Measurements from ENCODE around the gene ZNF563.
"Not testable (repeated sequence)": the region's sequence is repeated elsewhere in the genome, so short reads cannot be mapped to it uniquely, and the experiment has no call there.

The ZNF563 gene

GRCh38 chr19:12314553-12314952 is 18.9 kb downstream of the ZNF563 start:
- POLR2A ChIA-PET: no interaction called here

GRCh38 chr19:12308891-12309290 is 24.5 kb downstream of the ZNF563 start:
- DNase-seq (ENCODE audit: extremely low spot score); POLR2A ChIA-PET; CTCF ChIA-PET: not testable (repeated sequence)

More at GRCh38 chr19:12314553-12314952, 18.9 kb downstream of the ZNF563 start:
- CTCF ChIA-PET: no interaction called here
- TF ChIP-seq FOXM1 (IDR thresholded peaks at IDR 0.05; ENCODE audit: borderline replicate concordance) (no peak), ZNF384 (IDR thresholded peaks at IDR 0.05) (no peak), ELF4 (IDR thresholded peaks at IDR 0.05) (no peak), HDGF (IDR thresholded peaks at IDR 0.05; ENCODE audit: borderline replicate concordance) (no peak), SUZ12 (IDR thresholded peaks at IDR 0.05) (no peak), LEF1 (IDR thresholded peaks at IDR 0.05; ENCODE audit: borderline replicate concordance) (no peak), L3MBTL2 (conservative IDR thresholded peaks at IDR 0.05) (no peak), TARDBP (IDR thresholded peaks at IDR 0.05) (no peak), ARNT (IDR thresholded peaks at IDR 0.05) (no peak), NFRKB (IDR thresholded peaks at IDR 0.05) (no peak), BHLHE40 (IDR thresholded peaks at IDR 0.05; ENCODE audit: borderline replicate concordance) (no peak), FOXA1 (IDR thresholded peaks at IDR 0.05) (no peak), PKNOX1 (IDR thresholded peaks at IDR 0.05) (no peak), CTBP1 (IDR thresholded peaks at IDR 0.05; ENCODE audit: borderline replicate concordance) (no peak), SP1 (IDR thresholded peaks at IDR 0.05) (no peak), FOXK2 (IDR thresholded peaks at IDR 0.05) (no peak)
- DNase-seq (ENCODE audit: extremely low spot score): no peak

GRCh38 chr19:12295191-12295590 is 38.2 kb downstream of the ZNF563 start:
- no peak for DNase-seq (ENCODE audit: extremely low spot score)
- TF ChIP-seq FOXA1 (IDR thresholded peaks at IDR 0.05) (no peak), FOXM1 (IDR thresholded peaks at IDR 0.05; ENCODE audit: borderline replicate concordance) (no peak), SP1 (IDR thresholded peaks at IDR 0.05) (no peak), HDGF (IDR thresholded peaks at IDR 0.05; ENCODE audit: borderline replicate concordance) (no peak), BHLHE40 (IDR thresholded peaks at IDR 0.05; ENCODE audit: borderline replicate concordance) (no peak), ARNT (IDR thresholded peaks at IDR 0.05) (no peak), NFRKB (IDR thresholded peaks at IDR 0.05) (no peak), PKNOX1 (IDR thresholded peaks at IDR 0.05) (no peak), LEF1 (IDR thresholded peaks at IDR 0.05; ENCODE audit: borderline replicate concordance) (no peak), SUZ12 (IDR thresholded peaks at IDR 0.05) (no peak), L3MBTL2 (conservative IDR thresholded peaks at IDR 0.05) (no peak), TARDBP (IDR thresholded peaks at IDR 0.05) (no peak), ZNF384 (IDR thresholded peaks at IDR 0.05) (no peak), ELF4 (IDR thresholded peaks at IDR 0.05) (no peak), CTBP1 (IDR thresholded peaks at IDR 0.05; ENCODE audit: borderline replicate concordance) (no peak), FOXK2 (IDR thresholded peaks at IDR 0.05) (no peak)
- POLR2A ChIA-PET: interaction anchor here (0.6 to 1.0 kb wide), 2 partner anchors 38 to 233 kb away, joined by 3 to 6 read pairs; partner anchors contain the start of gene ZNF563
- CTCF ChIA-PET: interaction anchor here (0.7 kb wide), 1 partner anchor 7 kb away, joined by 3 read pairs; no protein-coding TSS in a partner anchor

DNA sequence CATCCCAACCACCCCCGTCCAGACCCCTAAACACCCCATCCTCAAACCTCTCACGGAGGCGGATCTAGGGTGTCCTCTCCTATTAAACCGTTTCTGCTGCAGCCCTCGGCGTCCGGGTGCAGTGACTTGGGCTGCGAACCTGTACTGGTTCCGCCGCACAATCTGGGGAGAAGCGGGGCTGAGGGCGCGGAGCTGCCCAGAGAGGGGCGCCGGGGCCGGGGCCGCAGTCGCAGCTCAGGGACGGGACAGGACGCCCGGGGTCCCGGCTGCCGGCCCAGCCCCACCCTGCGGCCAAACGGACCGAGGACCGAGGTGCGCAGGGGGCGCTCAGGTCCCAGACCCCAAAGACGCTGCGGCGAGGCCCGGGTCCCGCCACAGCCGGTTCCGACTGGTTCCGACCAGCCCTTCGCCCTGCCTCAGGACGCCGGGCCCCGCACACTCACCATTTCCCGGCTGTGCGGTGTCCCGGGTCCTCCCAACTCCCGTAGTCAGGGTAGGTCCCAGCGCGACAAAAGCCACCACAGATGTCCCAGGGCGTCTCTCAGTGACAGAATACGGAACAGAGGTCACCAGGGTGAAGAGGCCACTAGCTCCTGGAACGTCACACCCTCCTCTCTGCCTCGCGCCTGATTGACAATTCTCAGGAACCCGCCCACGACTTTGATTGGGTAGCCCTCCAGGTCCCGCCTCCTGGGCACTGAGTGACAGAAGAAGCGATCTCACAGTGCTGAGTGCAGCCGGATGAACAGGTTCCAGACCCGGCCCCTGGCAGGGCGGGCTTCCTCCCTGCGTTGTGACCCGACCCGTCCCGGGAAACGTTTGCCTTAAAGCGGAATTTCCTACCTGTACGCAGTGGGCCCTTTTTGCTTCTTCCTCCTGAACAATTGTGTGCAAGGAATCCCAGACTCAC is 38.9 kb downstream of the ZNF563 start, which contains the start of gene ZNF44:
TSS of gene ZNF44 (minus strand) at position 635 of the 910 bp plus-strand sequence. CDS start at position 446, 189 bp downstream.
- TF ChIP-seq FOXA1 (IDR thresholded peaks at IDR 0.05) (no peak), L3MBTL2 (conservative IDR thresholded peaks at IDR 0.05) (peak; percentile 15; the same call in 1 of the 2 replicates), BHLHE40 (IDR thresholded peaks at IDR 0.05; ENCODE audit: borderline replicate concordance) (no peak), ARNT (IDR thresholded peaks at IDR 0.05) (no peak), SP1 (IDR thresholded peaks at IDR 0.05) (no peak), CTBP1 (IDR thresholded peaks at IDR 0.05; ENCODE audit: borderline replicate concordance) (no peak), ELF4 (IDR thresholded peaks at IDR 0.05) (no peak), FOXK2 (IDR thresholded peaks at IDR 0.05) (no peak), NFRKB (IDR thresholded peaks at IDR 0.05) (no peak), LEF1 (IDR thresholded peaks at IDR 0.05; ENCODE audit: borderline replicate concordance) (no peak), TARDBP (IDR thresholded peaks at IDR 0.05) (no peak), FOXM1 (IDR thresholded peaks at IDR 0.05; ENCODE audit: borderline replicate concordance) (no peak), HDGF (IDR thresholded peaks at IDR 0.05; ENCODE audit: borderline replicate concordance) (no peak), PKNOX1 (IDR thresholded peaks at IDR 0.05) (peak; percentile 98), SUZ12 (IDR thresholded peaks at IDR 0.05) (no peak), ZNF384 (IDR thresholded peaks at IDR 0.05) (no peak)
- DNase-seq (ENCODE audit: extremely low spot score): peak; percentile 72
- ChIA-PET CTCF (interaction anchor here (0.7 kb wide), 1 partner anchor 8 kb away, joined by 3 read pairs; no protein-coding TSS in a partner anchor), POLR2A (interaction anchor here (0.6 to 1.0 kb wide), 3 partner anchors 39 to 233 kb away, joined by 3 to 6 read pairs (median 4); partner anchors contain the start of genes ZNF136 and ZNF563)

DNA sequence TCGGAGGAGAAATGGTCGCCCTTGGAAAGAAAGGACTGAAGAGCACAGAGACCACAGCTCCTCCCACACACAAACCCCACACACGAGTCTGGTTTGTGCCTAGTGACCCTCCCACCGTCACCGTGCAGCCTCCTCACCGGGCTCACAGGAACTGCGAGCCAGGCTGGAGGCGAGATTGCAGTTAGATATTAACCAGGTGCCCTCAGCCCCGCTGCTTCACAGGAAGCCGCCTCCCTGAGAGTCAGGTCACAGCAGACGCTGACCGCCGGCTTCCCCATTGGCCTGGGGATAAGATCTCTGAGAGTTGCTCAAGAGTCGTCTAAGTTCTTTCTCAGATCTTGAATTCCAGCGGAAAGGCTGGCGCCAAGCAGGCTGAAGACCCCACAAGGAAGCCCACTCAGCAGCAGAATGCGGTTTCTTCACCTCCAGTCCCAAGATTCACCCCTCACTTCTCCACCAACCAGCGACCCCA is 39.6 kb downstream of the ZNF563 start:
- DNase-seq (ENCODE audit: extremely low spot score): peak; percentile 21
- CTCF ChIA-PET: no interaction called here
- TF ChIP-seq BHLHE40 (IDR thresholded peaks at IDR 0.05; ENCODE audit: borderline replicate concordance) (no peak), TARDBP (IDR thresholded peaks at IDR 0.05) (no peak), FOXK2 (IDR thresholded peaks at IDR 0.05) (no peak), CTBP1 (IDR thresholded peaks at IDR 0.05; ENCODE audit: borderline replicate concordance) (no peak), PKNOX1 (IDR thresholded peaks at IDR 0.05) (no peak), FOXA1 (IDR thresholded peaks at IDR 0.05) (no peak), SP1 (IDR thresholded peaks at IDR 0.05) (no peak), ZNF384 (IDR thresholded peaks at IDR 0.05) (no peak), ELF4 (IDR thresholded peaks at IDR 0.05) (no peak), SUZ12 (IDR thresholded peaks at IDR 0.05) (no peak), NFRKB (IDR thresholded peaks at IDR 0.05) (no peak), HDGF (IDR thresholded peaks at IDR 0.05; ENCODE audit: borderline replicate concordance) (no peak), LEF1 (IDR thresholded peaks at IDR 0.05; ENCODE audit: borderline replicate concordance) (no peak), L3MBTL2 (conservative IDR thresholded peaks at IDR 0.05) (no peak), FOXM1 (IDR thresholded peaks at IDR 0.05; ENCODE audit: borderline replicate concordance) (no peak), ARNT (IDR thresholded peaks at IDR 0.05) (no peak)
- POLR2A ChIA-PET: no interaction called here

Measured in HEK293T (cell line).